Measurements from ENCODE around the gene ERBIN. TPM values are rescaled to one million over a fixed set of nuclear protein-coding genes. Genes with fewer than 3 reads are reported as not detected.

Gene ERBIN
- total and polyA plus RNA-seq, 2 of the 13 experiments (the other 11 are each of a cell fraction or from before 2014, with no cell fraction given) = 14.4 to 41.7 TPM

DNA sequence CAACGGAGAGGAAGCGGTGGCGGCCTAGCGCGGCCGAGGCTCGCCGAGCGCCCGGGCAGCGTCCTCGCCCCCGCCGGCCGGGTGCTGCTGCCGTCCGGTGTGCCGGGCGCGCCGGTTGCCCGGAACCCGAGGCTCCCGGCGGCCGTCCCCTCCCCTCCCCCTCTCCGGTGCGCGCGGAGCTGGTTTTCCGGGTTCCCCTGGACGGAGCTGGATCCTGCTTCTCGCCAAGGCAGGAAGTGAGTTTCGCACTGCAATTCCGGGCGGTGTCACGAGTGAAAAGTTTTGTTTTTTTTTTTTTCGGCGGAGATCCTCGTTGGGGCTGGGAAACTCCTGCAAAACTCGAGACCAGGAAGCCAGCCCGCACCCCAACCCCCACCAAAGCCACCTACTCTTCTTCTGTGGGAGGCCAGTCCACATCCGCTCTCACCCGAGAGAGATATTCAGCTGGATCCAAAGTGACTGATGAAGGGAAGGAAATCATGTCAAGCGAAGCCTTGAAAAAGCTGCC lies at the start of gene ERBIN (continued):
- TF ChIP-seq, protein P1, sequence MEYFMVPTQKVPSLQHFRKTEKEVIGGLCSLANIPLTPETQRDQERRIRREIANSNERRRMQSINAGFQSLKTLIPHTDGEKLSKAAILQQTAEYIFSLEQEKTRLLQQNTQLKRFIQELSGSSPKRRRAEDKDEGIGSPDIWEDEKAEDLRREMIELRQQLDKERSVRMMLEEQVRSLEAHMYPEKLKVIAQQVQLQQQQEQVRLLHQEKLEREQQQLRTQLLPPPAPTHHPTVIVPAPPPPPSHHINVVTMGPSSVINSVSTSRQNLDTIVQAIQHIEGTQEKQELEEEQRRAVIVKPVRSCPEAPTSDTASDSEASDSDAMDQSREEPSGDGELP (IDR thresholded peaks at IDR 0.05; ENCODE audit: borderline replicate concordance, low read depth) = no peak
- TF ChIP-seq NCOR1 (IDR thresholded peaks at IDR 0.05; ENCODE audit: borderline replicate concordance, low read length) = 0 out of 2 replicates have a peak, but pooled peaks have one; percentile 20
- no peak for TF ChIP-seq ZNF234 (CRISPR knock-in tag; conservative IDR thresholded peaks at IDR 0.05)
- TF ChIP-seq ZEB1 (IDR thresholded peaks at IDR 0.05; ENCODE audit: insufficient replicate concordance, low read depth) = peak; percentile 25
- 0 out of 2 replicates have a peak, but pooled peaks have one; percentile 40 for TF ChIP-seq ZSCAN31 (CRISPR knock-in tag; IDR thresholded peaks at IDR 0.05; ENCODE audit: low read depth)
- TF ChIP-seq, protein P2, sequence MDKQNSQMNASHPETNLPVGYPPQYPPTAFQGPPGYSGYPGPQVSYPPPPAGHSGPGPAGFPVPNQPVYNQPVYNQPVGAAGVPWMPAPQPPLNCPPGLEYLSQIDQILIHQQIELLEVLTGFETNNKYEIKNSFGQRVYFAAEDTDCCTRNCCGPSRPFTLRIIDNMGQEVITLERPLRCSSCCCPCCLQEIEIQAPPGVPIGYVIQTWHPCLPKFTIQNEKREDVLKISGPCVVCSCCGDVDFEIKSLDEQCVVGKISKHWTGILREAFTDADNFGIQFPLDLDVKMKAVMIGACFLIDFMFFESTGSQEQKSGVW (CRISPR knock-in tag; IDR thresholded peaks at IDR 0.05; ENCODE audit: borderline replicate concordance) = 0 out of 2 replicates have a peak, but pooled peaks have one; percentile 39
- TF ChIP-seq, protein P3, sequence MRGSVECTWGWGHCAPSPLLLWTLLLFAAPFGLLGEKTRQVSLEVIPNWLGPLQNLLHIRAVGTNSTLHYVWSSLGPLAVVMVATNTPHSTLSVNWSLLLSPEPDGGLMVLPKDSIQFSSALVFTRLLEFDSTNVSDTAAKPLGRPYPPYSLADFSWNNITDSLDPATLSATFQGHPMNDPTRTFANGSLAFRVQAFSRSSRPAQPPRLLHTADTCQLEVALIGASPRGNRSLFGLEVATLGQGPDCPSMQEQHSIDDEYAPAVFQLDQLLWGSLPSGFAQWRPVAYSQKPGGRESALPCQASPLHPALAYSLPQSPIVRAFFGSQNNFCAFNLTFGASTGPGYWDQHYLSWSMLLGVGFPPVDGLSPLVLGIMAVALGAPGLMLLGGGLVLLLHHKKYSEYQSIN (CRISPR knock-in tag; IDR thresholded peaks at IDR 0.05; ENCODE audit: borderline replicate concordance) = no peak
- TF ChIP-seq, protein P4, sequence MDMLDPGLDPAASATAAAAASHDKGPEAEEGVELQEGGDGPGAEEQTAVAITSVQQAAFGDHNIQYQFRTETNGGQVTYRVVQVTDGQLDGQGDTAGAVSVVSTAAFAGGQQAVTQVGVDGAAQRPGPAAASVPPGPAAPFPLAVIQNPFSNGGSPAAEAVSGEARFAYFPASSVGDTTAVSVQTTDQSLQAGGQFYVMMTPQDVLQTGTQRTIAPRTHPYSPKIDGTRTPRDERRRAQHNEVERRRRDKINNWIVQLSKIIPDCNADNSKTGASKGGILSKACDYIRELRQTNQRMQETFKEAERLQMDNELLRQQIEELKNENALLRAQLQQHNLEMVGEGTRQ (IDR thresholded peaks at IDR 0.05; ENCODE audit: low read depth, low read length) = no peak
- TF ChIP-seq, protein P4 (CRISPR knock-in tag; IDR thresholded peaks at IDR 0.05; ENCODE audit: borderline replicate concordance) = no peak
- no peak for TF ChIP-seq MATR3 (CRISPR knock-in tag; IDR thresholded peaks at IDR 0.05)
- TF ChIP-seq MEIS2 (CRISPR knock-in tag; IDR thresholded peaks at IDR 0.05) = no peak
- 0 out of 2 replicates have a peak, but pooled peaks have one; percentile 9 for TF ChIP-seq RAD21 (CRISPR knock-in tag; IDR thresholded peaks at IDR 0.05)
- TF ChIP-seq ASH2L (IDR thresholded peaks at IDR 0.05; ENCODE audit: insufficient read length, low read depth, low read length) = peak; percentile 83
- peak; percentile 20 for TF ChIP-seq AGO2 (optimal IDR thresholded peaks at IDR 0.05; ENCODE audit: low read depth, low read length)
- TF ChIP-seq SIN3B (IDR thresholded peaks at IDR 0.05; ENCODE audit: low read length) = no peak
- peak; percentile 25; the same call in 1 of the 2 replicates for TF ChIP-seq ZNF563 (CRISPR knock-in tag; IDR thresholded peaks at IDR 0.05)
- no peak for TF ChIP-seq TAF15 (IDR thresholded peaks at IDR 0.05; ENCODE audit: low read depth, low read length, poor library complexity, severe bottlenecking)
- TF ChIP-seq, protein P5, sequence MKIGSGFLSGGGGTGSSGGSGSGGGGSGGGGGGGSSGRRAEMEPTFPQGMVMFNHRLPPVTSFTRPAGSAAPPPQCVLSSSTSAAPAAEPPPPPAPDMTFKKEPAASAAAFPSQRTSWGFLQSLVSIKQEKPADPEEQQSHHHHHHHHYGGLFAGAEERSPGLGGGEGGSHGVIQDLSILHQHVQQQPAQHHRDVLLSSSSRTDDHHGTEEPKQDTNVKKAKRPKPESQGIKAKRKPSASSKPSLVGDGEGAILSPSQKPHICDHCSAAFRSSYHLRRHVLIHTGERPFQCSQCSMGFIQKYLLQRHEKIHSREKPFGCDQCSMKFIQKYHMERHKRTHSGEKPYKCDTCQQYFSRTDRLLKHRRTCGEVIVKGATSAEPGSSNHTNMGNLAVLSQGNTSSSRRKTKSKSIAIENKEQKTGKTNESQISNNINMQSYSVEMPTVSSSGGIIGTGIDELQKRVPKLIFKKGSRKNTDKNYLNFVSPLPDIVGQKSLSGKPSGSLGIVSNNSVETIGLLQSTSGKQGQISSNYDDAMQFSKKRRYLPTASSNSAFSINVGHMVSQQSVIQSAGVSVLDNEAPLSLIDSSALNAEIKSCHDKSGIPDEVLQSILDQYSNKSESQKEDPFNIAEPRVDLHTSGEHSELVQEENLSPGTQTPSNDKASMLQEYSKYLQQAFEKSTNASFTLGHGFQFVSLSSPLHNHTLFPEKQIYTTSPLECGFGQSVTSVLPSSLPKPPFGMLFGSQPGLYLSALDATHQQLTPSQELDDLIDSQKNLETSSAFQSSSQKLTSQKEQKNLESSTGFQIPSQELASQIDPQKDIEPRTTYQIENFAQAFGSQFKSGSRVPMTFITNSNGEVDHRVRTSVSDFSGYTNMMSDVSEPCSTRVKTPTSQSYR (CRISPR knock-in tag; IDR thresholded peaks at IDR 0.05; ENCODE audit: borderline replicate concordance) = peak; percentile 91
- no peak for TF ChIP-seq ZNF629 (CRISPR knock-in tag; conservative IDR thresholded peaks at IDR 0.05)
- TF ChIP-seq RXRB (CRISPR knock-in tag; IDR thresholded peaks at IDR 0.05; ENCODE audit: borderline replicate concordance) = no peak
- TF ChIP-seq, protein P6, sequence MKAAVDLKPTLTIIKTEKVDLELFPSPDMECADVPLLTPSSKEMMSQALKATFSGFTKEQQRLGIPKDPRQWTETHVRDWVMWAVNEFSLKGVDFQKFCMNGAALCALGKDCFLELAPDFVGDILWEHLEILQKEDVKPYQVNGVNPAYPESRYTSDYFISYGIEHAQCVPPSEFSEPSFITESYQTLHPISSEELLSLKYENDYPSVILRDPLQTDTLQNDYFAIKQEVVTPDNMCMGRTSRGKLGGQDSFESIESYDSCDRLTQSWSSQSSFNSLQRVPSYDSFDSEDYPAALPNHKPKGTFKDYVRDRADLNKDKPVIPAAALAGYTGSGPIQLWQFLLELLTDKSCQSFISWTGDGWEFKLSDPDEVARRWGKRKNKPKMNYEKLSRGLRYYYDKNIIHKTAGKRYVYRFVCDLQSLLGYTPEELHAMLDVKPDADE (CRISPR knock-in tag; IDR thresholded peaks at IDR 0.05) = no peak

Measured in HepG2 (cell line).